ENCODE measurements around the gene SLC18B1.

SLC18B1 gene

GRCh38 chr6:132765560-132765959, 32.9 kb downstream of the SLC18B1 start:
- TF ChIP-seq EZH2phosphoT487 (conservative IDR thresholded peaks at IDR 0.05; ENCODE audit: low read length): no peak
- no peak for TF ChIP-seq CTCF (IDR thresholded peaks at IDR 0.05; ENCODE audit: insufficient read depth, low read length, poor library complexity, severe bottlenecking)
- Histone ChIP-seq H3K9me2 (replicated peaks; ENCODE audit: insufficient read depth, low read length) (no peaks in the 10 kb centered on the region), H3K9ac (ENCODE audit: low read length) (no peak overlapping the region), H3F3A (ENCODE audit: insufficient read depth) (no peaks in the 10 kb centered on the region), H3K27me3 (ENCODE audit: low read length) (no peaks in the 10 kb centered on the region), H3K9me3 (ENCODE audit: insufficient read depth, low read length) (no peaks in the 10 kb centered on the region), H3K36me3 (ENCODE audit: low read length) (no peaks in the 10 kb centered on the region), H2AFZ (ENCODE audit: low read depth, low read length, severe bottlenecking) (no peak overlapping the region), H3K4me3 (ENCODE audit: insufficient read depth, low read length, poor library complexity, severe bottlenecking) (no peak overlapping the region), H3K4me2 (ENCODE audit: low read depth, low read length, poor library complexity, severe bottlenecking) (no peak overlapping the region), H4K20me1 (ENCODE audit: low read depth, low read length) (no peaks in the 10 kb centered on the region), H3K79me2 (ENCODE audit: insufficient read depth, low read length) (no peaks in the 10 kb centered on the region), H3K27ac (ENCODE audit: low read depth, low read length) (no peak overlapping the region)

- Histone ChIP-seq H3K79me2 (ENCODE audit: insufficient read depth, low read length) (no peaks in the 10 kb centered on the region), H3K4me3 (ENCODE audit: insufficient read depth, low read length, poor library complexity, severe bottlenecking) (no peak overlapping the region), H3K9me2 (replicated peaks; ENCODE audit: insufficient read depth, low read length) (no peaks in the 10 kb centered on the region), H3K9ac (ENCODE audit: low read length) (no peak overlapping the region), H2AFZ (ENCODE audit: low read depth, low read length, severe bottlenecking) (no peak overlapping the region), H3K9me3 (ENCODE audit: insufficient read depth, low read length) (no peaks in the 10 kb centered on the region), H3F3A (ENCODE audit: insufficient read depth) (0 out of 2 replicates have a peak, but pooled peaks cover 4% of the 10 kb centered on the region), H3K27ac (ENCODE audit: low read depth, low read length) (no peak overlapping the region), H3K36me3 (ENCODE audit: low read length) (no peaks in the 10 kb centered on the region), H4K20me1 (ENCODE audit: low read depth, low read length) (no peaks in the 10 kb centered on the region), H3K4me2 (ENCODE audit: low read depth, low read length, poor library complexity, severe bottlenecking) (no peak overlapping the region), H3K27me3 (ENCODE audit: low read length) (no peaks in the 10 kb centered on the region)
- no peak for TF ChIP-seq EZH2phosphoT487 (conservative IDR thresholded peaks at IDR 0.05; ENCODE audit: low read length)
- TF ChIP-seq CTCF (IDR thresholded peaks at IDR 0.05; ENCODE audit: insufficient read depth, low read length, poor library complexity, severe bottlenecking): no peak
Observed at GRCh38 chr6:132764370-132764769, 34.1 kb downstream of the SLC18B1 start.

- H4K20me1 ChIP-seq (ENCODE audit: low read depth, low read length): no peaks in the 10 kb centered on the region
- peak overlapping the region; percentile 9 for H3K9ac ChIP-seq (ENCODE audit: low read length)
- no peaks in the 10 kb centered on the region for H3K9me3 ChIP-seq (ENCODE audit: insufficient read depth, low read length)
- no peaks in the 10 kb centered on the region for H3K27me3 ChIP-seq (ENCODE audit: low read length)
- no peak overlapping the region for H3K27ac ChIP-seq (ENCODE audit: low read depth, low read length)
- peak overlapping the region; percentile 62 for H3K4me2 ChIP-seq (ENCODE audit: low read depth, low read length, poor library complexity, severe bottlenecking)
- H3K79me2 ChIP-seq (ENCODE audit: insufficient read depth, low read length): no peaks in the 10 kb centered on the region
- H3F3A ChIP-seq (ENCODE audit: insufficient read depth): peaks cover 9% of the 10 kb centered on the region
- H3K9me2 ChIP-seq (replicated peaks; ENCODE audit: insufficient read depth, low read length): no peaks in the 10 kb centered on the region
- H2AFZ ChIP-seq (ENCODE audit: low read depth, low read length, severe bottlenecking): peak overlapping the region; percentile 44
- peak overlapping the region; percentile 34 for H3K4me3 ChIP-seq (ENCODE audit: insufficient read depth, low read length, poor library complexity, severe bottlenecking)
- no peaks in the 10 kb centered on the region for H3K36me3 ChIP-seq (ENCODE audit: low read length)
- TF ChIP-seq CTCF (IDR thresholded peaks at IDR 0.05; ENCODE audit: insufficient read depth, low read length, poor library complexity, severe bottlenecking): no peak
- no peak for TF ChIP-seq EZH2phosphoT487 (conservative IDR thresholded peaks at IDR 0.05; ENCODE audit: low read length)
Observed at GRCh38 chr6:132763269-132763668, 35.2 kb downstream of the SLC18B1 start.

Data from SU-DHL-6 (cell line).